ENCODE measurements around the gene GLRX5.

Gene GLRX5

GRCh38 chr14:95515596-95516552, 19.0 kb upstream of the GLRX5 start:
- in situ Hi-C loops (cut with MboI; ENCODE audit: low sequenced_read_pairs): no loop called here

- in situ Hi-C loops (cut with MboI; ENCODE audit: low sequenced_read_pairs): no loop called here
Observed at GRCh38 chr14:95516554-95517181, 18.2 kb upstream of the GLRX5 start, which contains the start of gene SYNE3. Gene SYNE3, minus strand, starts transcription at chr14:95516650. Its CDS starts 40,829 bp downstream, at chr14:95475821.

- in situ Hi-C loops (cut with MboI; ENCODE audit: low sequenced_read_pairs): no loop called here
Observed at GRCh38 chr14:95518045-95518751, 16.7 kb upstream of the GLRX5 start.

- in situ Hi-C loops (cut with MboI; ENCODE audit: low sequenced_read_pairs): no loop called here
Observed at GRCh38 chr14:95519699-95520098, 15.2 kb upstream of the GLRX5 start.

GRCh38 chr14:95520346-95520745, 14.5 kb upstream of the GLRX5 start:
- in situ Hi-C loops (cut with MboI; ENCODE audit: low sequenced_read_pairs): no loop called here

GRCh38 chr14:95521001-95521400, 13.8 kb upstream of the GLRX5 start:
- in situ Hi-C loops (cut with MboI; ENCODE audit: low sequenced_read_pairs): no loop called here

- in situ Hi-C loops (cut with MboI; ENCODE audit: low sequenced_read_pairs): no loop called here
Observed at GRCh38 chr14:95522116-95522515, 12.7 kb upstream of the GLRX5 start.

- in situ Hi-C loops (cut with MboI; ENCODE audit: low sequenced_read_pairs): no loop called here
Observed at GRCh38 chr14:95522556-95522955, 12.3 kb upstream of the GLRX5 start.

GRCh38 chr14:95523051-95523814, 11.6 kb upstream of the GLRX5 start:
- in situ Hi-C loops (cut with MboI; ENCODE audit: low sequenced_read_pairs): no loop called here

GRCh38 chr14:95523815-95524448, 10.9 kb upstream of the GLRX5 start:
- in situ Hi-C loops (cut with MboI; ENCODE audit: low sequenced_read_pairs): no loop called here

- in situ Hi-C loops (cut with MboI; ENCODE audit: low sequenced_read_pairs): no loop called here
Observed at GRCh38 chr14:95524706-95525512, 9.9 kb upstream of the GLRX5 start.

GRCh38 chr14:95525999-95526398, 8.9 kb upstream of the GLRX5 start:
- in situ Hi-C loops (cut with MboI; ENCODE audit: low sequenced_read_pairs): no loop called here

GRCh38 chr14:95526483-95527386, 8.1 kb upstream of the GLRX5 start:
- in situ Hi-C loops (cut with MboI; ENCODE audit: low sequenced_read_pairs): no loop called here

GRCh38 chr14:95527387-95528002, 7.4 kb upstream of the GLRX5 start:
- in situ Hi-C loops (cut with MboI; ENCODE audit: low sequenced_read_pairs): no loop called here

GRCh38 chr14:95529216-95529615, 5.6 kb upstream of the GLRX5 start:
- in situ Hi-C loops (cut with MboI; ENCODE audit: low sequenced_read_pairs): no loop called here

- in situ Hi-C loops (cut with MboI; ENCODE audit: low sequenced_read_pairs): loop anchor here (10.0 kb wide), 1 partner anchor 86 kb away; no protein-coding TSS in a partner anchor
Observed at GRCh38 chr14:95530473-95531276, 4.2 kb upstream of the GLRX5 start.

- in situ Hi-C loops (cut with MboI; ENCODE audit: low sequenced_read_pairs): loop anchor here (10.0 kb wide), 1 partner anchor 87 kb away; no protein-coding TSS in a partner anchor
Observed at GRCh38 chr14:95531473-95531872, 3.4 kb upstream of the GLRX5 start.

All from HL-60/S4 treated with retinoic acid at 250 ng/mL for 4 days and 3 days (cell line).